ENCODE data around the gene MICAL2. TPM values are rescaled to one million over a fixed set of nuclear protein-coding genes. Genes with fewer than 3 reads are reported as not detected.

The MICAL2 gene
- total RNA-seq, 2 donors from 2014 or later, result 19.9 to 39.6 TPM

- Mint-ChIP-seq H3K27ac (no peak overlapping the region), H3K4me1 (ENCODE audit: low read depth in 2 of 2) (no peaks in the 10 kb centered on the region), H3K36me3 (no peaks in the 10 kb centered on the region), H3K4me3 (no peak overlapping the region), H3K27me3 (no peaks in the 10 kb centered on the region), H3K9me3 (no peaks in the 10 kb centered on the region)
- DNase-seq (ENCODE audit: low spot score) (no peak), ATAC-seq (no peak)
Observed at GRCh38 chr11:12258451-12258850, 148.1 kb downstream of the MICAL2 start.

- no peak for ATAC-seq
- H3K36me3 Mint-ChIP-seq, result no peaks in the 10 kb centered on the region
Observed at GRCh38 chr11:12259956-12260355, 149.6 kb downstream of the MICAL2 start.

GRCh38 chr11:12260731-12261521 is 150.5 kb downstream of the MICAL2 start:
- H3K4me3 Mint-ChIP-seq, result no peak overlapping the region
- no peaks in the 10 kb centered on the region for H3K36me3 Mint-ChIP-seq
- no peak overlapping the region for H3K27ac Mint-ChIP-seq
- ATAC-seq (no peak), DNase-seq (ENCODE audit: low spot score) (no peak)
- H3K9me3 Mint-ChIP-seq, result no peaks in the 10 kb centered on the region
- no peaks in the 10 kb centered on the region for H3K27me3 Mint-ChIP-seq
- H3K4me1 Mint-ChIP-seq (ENCODE audit: low read depth in 2 of 2), result no peaks in the 10 kb centered on the region

More at GRCh38 chr11:12259956-12260355, 149.6 kb downstream of the MICAL2 start:
- no peak overlapping the region for H3K27ac Mint-ChIP-seq
- no peaks in the 10 kb centered on the region for H3K4me1 Mint-ChIP-seq (ENCODE audit: low read depth in 2 of 2)
- DNase-seq (ENCODE audit: low spot score), result no peak
- no peaks in the 10 kb centered on the region for H3K9me3 Mint-ChIP-seq
- no peak overlapping the region for H3K4me3 Mint-ChIP-seq
- H3K27me3 Mint-ChIP-seq, result no peaks in the 10 kb centered on the region

GRCh38 chr11:12261551-12261950 is 151.2 kb downstream of the MICAL2 start:
- Mint-ChIP-seq H3K27ac (no peak overlapping the region), H3K9me3 (no peaks in the 10 kb centered on the region), H3K4me1 (ENCODE audit: low read depth in 2 of 2) (no peaks in the 10 kb centered on the region), H3K36me3 (no peaks in the 10 kb centered on the region), H3K4me3 (no peak overlapping the region), H3K27me3 (no peaks in the 10 kb centered on the region)
- ATAC-seq, result no peak
- no peak for DNase-seq (ENCODE audit: low spot score)

- H3K36me3 Mint-ChIP-seq, result no peaks in the 10 kb centered on the region
- no peaks in the 10 kb centered on the region for H3K9me3 Mint-ChIP-seq
- H3K27ac Mint-ChIP-seq, result no peak overlapping the region
- H3K4me3 Mint-ChIP-seq, result no peak overlapping the region
- H3K4me1 Mint-ChIP-seq (ENCODE audit: low read depth in 2 of 2), result no peaks in the 10 kb centered on the region
- ATAC-seq (no peak), DNase-seq (ENCODE audit: low spot score) (no peak)
- no peaks in the 10 kb centered on the region for H3K27me3 Mint-ChIP-seq
Observed at GRCh38 chr11:12263141-12263693, 152.8 kb downstream of the MICAL2 start.

- no peak overlapping the region for H3K4me3 Mint-ChIP-seq
- no peaks in the 10 kb centered on the region for H3K4me1 Mint-ChIP-seq (ENCODE audit: low read depth in 2 of 2)
- ATAC-seq (peak in 1 of 2 donors; percentile 40), DNase-seq (ENCODE audit: low spot score) (no peak)
- H3K27ac Mint-ChIP-seq, result no peak overlapping the region
- no peaks in the 10 kb centered on the region for H3K36me3 Mint-ChIP-seq
- no peaks in the 10 kb centered on the region for H3K9me3 Mint-ChIP-seq
- H3K27me3 Mint-ChIP-seq, result no peaks in the 10 kb centered on the region
Observed at GRCh38 chr11:12264361-12264760, 154.0 kb downstream of the MICAL2 start.

- no peak overlapping the region for H3K27ac Mint-ChIP-seq
- no peaks in the 10 kb centered on the region for H3K4me1 Mint-ChIP-seq (ENCODE audit: low read depth in 2 of 2)
- no peak overlapping the region for H3K4me3 Mint-ChIP-seq
- no peaks in the 10 kb centered on the region for H3K9me3 Mint-ChIP-seq
- no peaks in the 10 kb centered on the region for H3K27me3 Mint-ChIP-seq
- DNase-seq (ENCODE audit: low spot score) (no peak), ATAC-seq (no peak)
- H3K36me3 Mint-ChIP-seq, result no peaks in the 10 kb centered on the region
Observed at GRCh38 chr11:12266132-12266531, 155.7 kb downstream of the MICAL2 start.

GRCh38 chr11:12266943-12267342 is 156.6 kb downstream of the MICAL2 start:
- Mint-ChIP-seq H3K4me1 (ENCODE audit: low read depth in 2 of 2) (no peaks in the 10 kb centered on the region), H3K36me3 (no peaks in the 10 kb centered on the region), H3K4me3 (no peak overlapping the region), H3K9me3 (no peaks in the 10 kb centered on the region), H3K27ac (no peak overlapping the region), H3K27me3 (no peaks in the 10 kb centered on the region)
- ATAC-seq, result no peak
- DNase-seq (ENCODE audit: low spot score), result no peak

GRCh38 chr11:12267921-12268320 is 157.5 kb downstream of the MICAL2 start:
- no peak overlapping the region for H3K27ac Mint-ChIP-seq
- H3K27me3 Mint-ChIP-seq, result no peaks in the 10 kb centered on the region
- no peaks in the 10 kb centered on the region for H3K4me1 Mint-ChIP-seq (ENCODE audit: low read depth in 2 of 2)
- H3K4me3 Mint-ChIP-seq, result no peak overlapping the region
- DNase-seq (ENCODE audit: low spot score), result no peak
- ATAC-seq, result no peak
- no peaks in the 10 kb centered on the region for H3K36me3 Mint-ChIP-seq
- no peaks in the 10 kb centered on the region for H3K9me3 Mint-ChIP-seq

- Mint-ChIP-seq H3K9me3 (no peaks in the 10 kb centered on the region), H3K27me3 (no peaks in the 10 kb centered on the region), H3K36me3 (no peaks in the 10 kb centered on the region), H3K27ac (no peak overlapping the region), H3K4me1 (ENCODE audit: low read depth in 2 of 2) (no peaks in the 10 kb centered on the region), H3K4me3 (no peak overlapping the region)
- ATAC-seq, result no peak
- DNase-seq (ENCODE audit: low spot score), result no peak
Observed at GRCh38 chr11:12269104-12269441, 158.7 kb downstream of the MICAL2 start.

- no peak for ATAC-seq
- Mint-ChIP-seq H3K36me3 (no peaks in the 10 kb centered on the region), H3K27me3 (no peaks in the 10 kb centered on the region), H3K4me1 (ENCODE audit: low read depth in 2 of 2) (no peaks in the 10 kb centered on the region), H3K4me3 (no peak overlapping the region), H3K9me3 (no peaks in the 10 kb centered on the region), H3K27ac (no peak overlapping the region)
- DNase-seq (ENCODE audit: low spot score), result no peak
Observed at GRCh38 chr11:12269446-12270214, 159.2 kb downstream of the MICAL2 start.

- DNase-seq (ENCODE audit: low spot score), result no peak
- no peaks in the 10 kb centered on the region for H3K36me3 Mint-ChIP-seq
- H3K4me3 Mint-ChIP-seq, result no peak overlapping the region
- no peaks in the 10 kb centered on the region for H3K9me3 Mint-ChIP-seq
- no peaks in the 10 kb centered on the region for H3K27me3 Mint-ChIP-seq
- ATAC-seq, result no peak
- peak overlapping the region in 1 of 2 donors; percentile 46 for H3K27ac Mint-ChIP-seq
- H3K4me1 Mint-ChIP-seq (ENCODE audit: low read depth in 2 of 2), result no peaks in the 10 kb centered on the region
Observed at GRCh38 chr11:12270215-12270797, 159.9 kb downstream of the MICAL2 start.

GRCh38 chr11:12270817-12271216 is 160.4 kb downstream of the MICAL2 start:
- no peak overlapping the region for H3K4me3 Mint-ChIP-seq

GRCh38 chr11:12271241-12271640 is 160.9 kb downstream of the MICAL2 start:
- Mint-ChIP-seq H3K27ac (no peak overlapping the region), H3K4me3 (no peak overlapping the region), H3K27me3 (no peaks in the 10 kb centered on the region), H3K36me3 (no peaks in the 10 kb centered on the region), H3K4me1 (ENCODE audit: low read depth in 2 of 2) (no peaks in the 10 kb centered on the region), H3K9me3 (no peaks in the 10 kb centered on the region)
- ATAC-seq (no peak), DNase-seq (ENCODE audit: low spot score) (no peak)

More at GRCh38 chr11:12270817-12271216, 160.4 kb downstream of the MICAL2 start:
- Mint-ChIP-seq H3K4me1 (ENCODE audit: low read depth in 2 of 2) (no peaks in the 10 kb centered on the region), H3K36me3 (no peaks in the 10 kb centered on the region), H3K27me3 (no peaks in the 10 kb centered on the region), H3K9me3 (no peaks in the 10 kb centered on the region), H3K27ac (peak overlapping the region in 1 of 2 donors; percentile 46)
- DNase-seq (ENCODE audit: low spot score), result no peak
- ATAC-seq, result no peak

All from natural killer cell treated with Interleukin-12 subunit alpha and Interleukin-12 subunit beta and Interleukin-15 and Interleukin-18, amount 100 ng/mL, for 72 hours (primary cell).